Stomach (tissue), 4 donors: ENCODE data around the gene GDPD3.

ENCODE experiments used
- POLR2AphosphoS5 ChIP-seq, 3 donors: sonication (generic); formaldehyde crosslinking; IDR thresholded peaks; one replicate each; pipeline ENCODE4 v1.6.1; 2016; ENCODE audit warnings: antibody characterized with exemption in 3 of 3
- TF ChIP-seq, protein P1 (sequence below), 7 experiments: fragments of 450-650 bp in 4 of 7; fragments of 200-600 bp in 3 of 7; sonication (generic) in 3 of 7; IDR thresholded peaks; one replicate each; pipeline ENCODE4 v1.5.1; 2016 to 2019; ENCODE audit warnings: antibody characterized with exemption in 7 of 7, control low read depth in 2 of 7, mild to moderate bottlenecking in 1 of 7

- TF ChIP-seq, protein P1, sequence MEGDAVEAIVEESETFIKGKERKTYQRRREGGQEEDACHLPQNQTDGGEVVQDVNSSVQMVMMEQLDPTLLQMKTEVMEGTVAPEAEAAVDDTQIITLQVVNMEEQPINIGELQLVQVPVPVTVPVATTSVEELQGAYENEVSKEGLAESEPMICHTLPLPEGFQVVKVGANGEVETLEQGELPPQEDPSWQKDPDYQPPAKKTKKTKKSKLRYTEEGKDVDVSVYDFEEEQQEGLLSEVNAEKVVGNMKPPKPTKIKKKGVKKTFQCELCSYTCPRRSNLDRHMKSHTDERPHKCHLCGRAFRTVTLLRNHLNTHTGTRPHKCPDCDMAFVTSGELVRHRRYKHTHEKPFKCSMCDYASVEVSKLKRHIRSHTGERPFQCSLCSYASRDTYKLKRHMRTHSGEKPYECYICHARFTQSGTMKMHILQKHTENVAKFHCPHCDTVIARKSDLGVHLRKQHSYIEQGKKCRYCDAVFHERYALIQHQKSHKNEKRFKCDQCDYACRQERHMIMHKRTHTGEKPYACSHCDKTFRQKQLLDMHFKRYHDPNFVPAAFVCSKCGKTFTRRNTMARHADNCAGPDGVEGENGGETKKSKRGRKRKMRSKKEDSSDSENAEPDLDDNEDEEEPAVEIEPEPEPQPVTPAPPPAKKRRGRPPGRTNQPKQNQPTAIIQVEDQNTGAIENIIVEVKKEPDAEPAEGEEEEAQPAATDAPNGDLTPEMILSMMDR (IDR thresholded peaks at IDR 0.05) = no peak
- TF ChIP-seq POLR2AphosphoS5 (IDR thresholded peaks at IDR 0.05) = no peak
These were observed 9.3 kb upstream of the GDPD3 start for GRCh38 chr16:30122604-30123160.
